Measurements from ENCODE around the gene DCLRE1A.

The DCLRE1A gene

DNA sequence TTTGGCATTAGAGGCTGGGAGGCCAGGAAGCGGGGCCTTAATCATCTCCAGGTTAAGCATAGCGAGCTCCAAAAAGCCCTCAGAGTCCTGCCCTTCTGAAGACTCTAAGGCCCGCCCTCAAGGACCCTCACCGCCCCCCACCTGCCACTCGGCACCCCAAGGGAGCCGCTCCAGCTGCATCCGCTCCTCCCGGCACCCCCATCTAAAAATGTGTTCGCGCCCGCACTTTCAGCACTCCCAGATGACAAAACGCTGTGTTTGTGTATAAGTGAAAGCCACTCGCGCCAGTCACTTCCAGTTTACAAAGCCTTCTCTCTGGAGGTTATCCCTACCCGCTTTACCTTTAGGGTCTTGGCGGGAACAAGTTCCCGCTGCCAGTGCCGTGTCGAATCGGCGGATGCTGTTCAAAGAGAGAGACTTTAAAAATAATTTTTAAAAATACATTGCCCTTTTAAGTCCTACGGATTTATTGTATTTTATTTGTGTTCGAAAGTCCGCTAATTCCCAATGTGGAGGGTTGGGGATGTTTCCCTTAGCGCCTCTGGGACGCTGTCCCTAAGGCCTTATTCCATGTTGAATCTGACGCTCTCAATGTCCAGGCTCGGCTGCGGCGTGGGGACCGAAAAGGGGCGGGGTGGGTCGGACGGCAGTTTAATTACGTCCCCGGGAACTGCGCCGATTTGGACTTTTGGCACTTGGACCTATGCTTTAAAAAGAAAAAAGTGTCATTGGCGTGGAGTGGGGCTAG, at the start of gene DCLRE1A, which contains the start of gene NHLRC2:
Gene DCLRE1A, minus strand, starts transcription at position 70 of the 748 bp plus-strand sequence. CDS start 900 bp downstream, outside the sequence.
Gene NHLRC2, plus strand, starts transcription at position 649 of the 748 bp plus-strand sequence. CDS start 212 bp downstream, outside the sequence.
- DNase-seq (ENCODE audit: low read depth in 2 of 2) = peak; percentile 87 to 90
- peak within 1 kb of the TSS; percentile 81 to 86 for H3K4me3 ChIP-seq (replicated peaks in 1 of 2; ENCODE audit: low read depth in 2 of 2, low read length in 2 of 2)
- TF ChIP-seq, protein P1, sequence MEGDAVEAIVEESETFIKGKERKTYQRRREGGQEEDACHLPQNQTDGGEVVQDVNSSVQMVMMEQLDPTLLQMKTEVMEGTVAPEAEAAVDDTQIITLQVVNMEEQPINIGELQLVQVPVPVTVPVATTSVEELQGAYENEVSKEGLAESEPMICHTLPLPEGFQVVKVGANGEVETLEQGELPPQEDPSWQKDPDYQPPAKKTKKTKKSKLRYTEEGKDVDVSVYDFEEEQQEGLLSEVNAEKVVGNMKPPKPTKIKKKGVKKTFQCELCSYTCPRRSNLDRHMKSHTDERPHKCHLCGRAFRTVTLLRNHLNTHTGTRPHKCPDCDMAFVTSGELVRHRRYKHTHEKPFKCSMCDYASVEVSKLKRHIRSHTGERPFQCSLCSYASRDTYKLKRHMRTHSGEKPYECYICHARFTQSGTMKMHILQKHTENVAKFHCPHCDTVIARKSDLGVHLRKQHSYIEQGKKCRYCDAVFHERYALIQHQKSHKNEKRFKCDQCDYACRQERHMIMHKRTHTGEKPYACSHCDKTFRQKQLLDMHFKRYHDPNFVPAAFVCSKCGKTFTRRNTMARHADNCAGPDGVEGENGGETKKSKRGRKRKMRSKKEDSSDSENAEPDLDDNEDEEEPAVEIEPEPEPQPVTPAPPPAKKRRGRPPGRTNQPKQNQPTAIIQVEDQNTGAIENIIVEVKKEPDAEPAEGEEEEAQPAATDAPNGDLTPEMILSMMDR (IDR thresholded peaks at IDR 0.05; ENCODE audit: low read depth, low read length) = no peak

DNA sequence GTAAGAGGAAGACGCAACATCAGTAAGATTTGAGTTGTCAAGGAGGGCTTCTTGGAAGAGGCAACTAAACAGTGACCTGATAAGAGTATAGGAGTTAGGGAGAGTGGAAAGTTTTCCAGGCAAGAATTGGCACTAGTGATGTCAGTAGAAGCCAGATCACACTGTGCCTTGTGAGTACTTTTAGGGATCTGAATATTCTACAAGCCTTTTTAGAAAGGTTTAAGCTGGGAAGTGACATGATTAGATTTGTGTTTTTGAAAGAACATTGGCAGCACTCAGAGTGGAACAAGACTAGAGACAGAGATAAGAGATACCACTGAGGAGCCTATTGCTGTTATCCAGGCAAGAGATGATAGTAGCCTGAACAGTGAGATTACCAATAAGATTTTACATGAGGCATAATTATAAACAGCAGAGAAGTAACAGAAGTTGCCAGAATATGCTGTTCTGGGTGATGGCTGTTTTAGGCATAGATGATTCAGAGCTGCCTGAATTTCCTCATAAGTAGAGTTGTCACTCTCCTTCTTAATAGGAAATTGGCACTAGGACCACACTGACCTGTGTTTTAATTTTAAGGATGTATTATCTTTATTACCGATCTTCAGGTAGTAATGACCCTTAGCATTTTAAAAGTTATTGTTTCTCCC, 46.2 kb upstream of the DCLRE1A start:
- H3K4me3 ChIP-seq (replicated peaks in 1 of 2; ENCODE audit: low read depth in 2 of 2, low read length in 2 of 2) = no peak overlapping the region
- peak in 1 of 2 donors; percentile 24 for DNase-seq (ENCODE audit: low read depth in 2 of 2)
- TF ChIP-seq, protein P1 (IDR thresholded peaks at IDR 0.05; ENCODE audit: low read depth, low read length) = no peak

DNA sequence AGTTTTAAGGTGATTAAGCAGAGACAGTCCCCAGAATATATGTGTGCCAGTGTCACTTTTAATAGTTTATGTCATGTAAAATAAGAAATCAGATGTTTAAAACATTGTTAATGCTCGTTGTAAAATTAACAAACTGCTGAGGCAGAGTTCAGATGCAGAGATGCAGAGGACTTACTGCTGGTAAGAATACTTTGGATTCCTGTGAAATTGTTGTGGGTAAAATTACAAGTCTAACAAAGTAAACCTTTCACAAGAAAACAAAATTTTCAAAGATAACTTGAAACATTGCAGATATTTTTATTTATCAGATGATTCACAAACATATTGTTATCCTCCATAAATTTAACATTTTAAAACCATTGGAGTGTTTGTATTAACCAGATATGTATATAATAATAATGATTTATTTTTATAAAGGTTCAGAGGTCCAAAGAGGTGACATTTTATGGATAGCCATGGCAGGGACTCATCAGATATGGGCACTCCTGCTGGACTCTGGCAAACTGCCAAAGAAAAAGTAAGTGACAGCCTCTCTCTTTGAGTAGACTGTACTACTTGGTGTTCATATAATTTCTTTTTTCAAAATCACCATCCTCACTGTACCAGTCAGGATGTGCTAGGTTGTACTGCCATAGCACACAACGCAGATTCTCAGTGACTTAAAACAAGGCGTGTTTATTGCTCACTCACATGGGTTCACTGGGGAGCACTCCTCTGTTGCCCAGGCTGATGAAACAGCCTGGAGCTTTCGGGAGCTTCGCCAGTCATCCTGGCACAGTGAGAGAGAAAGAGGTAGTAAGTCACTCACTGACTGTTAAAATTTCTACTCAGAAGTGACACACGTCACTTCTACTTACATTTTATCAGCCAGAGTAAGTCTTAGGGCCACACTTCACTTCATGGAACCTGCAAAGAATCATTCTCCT, 44.1 kb upstream of the DCLRE1A start:
- TF ChIP-seq, protein P1 (IDR thresholded peaks at IDR 0.05; ENCODE audit: low read depth, low read length) = no peak
- H3K4me3 ChIP-seq (replicated peaks in 1 of 2; ENCODE audit: low read depth in 2 of 2, low read length in 2 of 2) = no peak overlapping the region
- no peak for DNase-seq (ENCODE audit: low read depth in 2 of 2)

DNA sequence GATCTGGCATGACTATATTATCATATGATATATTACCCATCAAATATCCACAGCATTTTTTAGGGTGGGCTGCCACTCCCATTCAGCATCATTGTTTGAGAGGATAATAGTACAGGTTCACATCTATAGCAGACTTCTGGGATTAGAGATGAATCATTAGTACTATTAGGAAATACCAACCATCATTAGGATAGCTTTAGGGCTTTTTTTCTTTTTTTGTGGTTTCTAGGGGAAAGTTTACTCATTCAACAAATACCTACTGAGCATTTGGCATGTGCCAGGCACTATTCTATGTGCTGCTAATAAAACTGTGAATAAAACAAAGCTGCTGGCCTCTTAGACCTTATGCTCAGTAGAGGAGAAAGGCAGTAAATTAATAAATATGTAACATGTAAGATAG, 41.1 kb upstream of the DCLRE1A start:
- peak; percentile 48 to 73 for DNase-seq (ENCODE audit: low read depth in 2 of 2)
- H3K4me3 ChIP-seq (replicated peaks in 1 of 2; ENCODE audit: low read depth in 2 of 2, low read length in 2 of 2) = no peak overlapping the region
- TF ChIP-seq, protein P1 (IDR thresholded peaks at IDR 0.05; ENCODE audit: low read depth, low read length) = no peak

DNA sequence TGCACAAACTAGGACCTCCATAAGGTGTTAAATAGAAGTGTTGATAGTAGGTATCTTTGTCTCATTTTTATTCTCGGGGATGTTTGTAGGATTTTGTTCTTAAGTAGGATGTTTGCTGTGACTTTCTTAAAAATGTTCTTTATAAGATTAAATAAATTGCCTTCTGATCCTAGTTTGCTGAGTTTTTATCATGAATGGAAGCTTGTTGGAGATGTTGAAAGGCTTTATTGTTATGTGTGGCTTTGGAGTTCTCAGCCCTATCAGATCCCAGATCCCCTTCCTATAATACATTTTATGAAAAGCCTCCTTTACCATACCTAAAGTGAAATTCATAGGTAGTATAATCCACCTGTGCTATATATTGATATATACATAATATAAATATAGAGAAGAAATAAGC, 40.7 kb upstream of the DCLRE1A start:
- H3K4me3 ChIP-seq (replicated peaks in 1 of 2; ENCODE audit: low read depth in 2 of 2, low read length in 2 of 2) = no peak overlapping the region
- TF ChIP-seq, protein P1 (IDR thresholded peaks at IDR 0.05; ENCODE audit: low read depth, low read length) = no peak
- no peak for DNase-seq (ENCODE audit: low read depth in 2 of 2)

DNA sequence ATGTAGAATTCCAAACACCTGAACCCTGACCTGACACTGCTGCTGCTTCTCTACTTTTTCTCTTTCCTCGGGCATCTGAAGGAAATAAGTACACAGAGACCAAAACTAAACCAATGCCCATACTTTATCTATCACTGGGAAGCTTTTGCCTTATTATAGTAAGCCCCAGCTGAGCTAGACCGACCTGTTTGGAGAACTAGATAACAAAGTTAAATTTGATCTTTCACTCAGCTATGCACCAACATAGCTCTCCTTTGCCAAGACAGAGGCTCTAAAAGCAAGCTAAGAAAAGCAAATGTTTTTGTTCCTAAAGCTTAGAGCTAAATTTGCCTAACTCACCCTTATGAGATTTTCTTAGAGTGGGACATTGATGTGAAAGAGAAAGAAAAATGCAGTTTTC, 39.7 kb upstream of the DCLRE1A start:
- TF ChIP-seq, protein P1 (IDR thresholded peaks at IDR 0.05; ENCODE audit: low read depth, low read length) = no peak
- H3K4me3 ChIP-seq (replicated peaks in 1 of 2; ENCODE audit: low read depth in 2 of 2, low read length in 2 of 2) = no peak overlapping the region
- DNase-seq (ENCODE audit: low read depth in 2 of 2) = no peak

All from cardiac fibroblast (primary cell).